Measurements from ENCODE around the gene ASB7.

GRCh38 chr15:100668348-100668745, 66.0 kb downstream of the ASB7 start:
- TF ChIP-seq CTCF (conservative IDR thresholded peaks at IDR 0.05) (no peak), EZH2 (IDR thresholded peaks at IDR 0.05; ENCODE audit: low read depth) (no peak)

All from PC-9 (cell line).